ENCODE results near the gene RCOR2.
A peak's percentile ranks its signal among the peaks of the same experiment; 100 is the strongest.
"Not testable (repeated sequence)": the region's sequence is repeated elsewhere in the genome, so short reads cannot be mapped to it uniquely, and the experiment has no call there.

The RCOR2 gene

DNA sequence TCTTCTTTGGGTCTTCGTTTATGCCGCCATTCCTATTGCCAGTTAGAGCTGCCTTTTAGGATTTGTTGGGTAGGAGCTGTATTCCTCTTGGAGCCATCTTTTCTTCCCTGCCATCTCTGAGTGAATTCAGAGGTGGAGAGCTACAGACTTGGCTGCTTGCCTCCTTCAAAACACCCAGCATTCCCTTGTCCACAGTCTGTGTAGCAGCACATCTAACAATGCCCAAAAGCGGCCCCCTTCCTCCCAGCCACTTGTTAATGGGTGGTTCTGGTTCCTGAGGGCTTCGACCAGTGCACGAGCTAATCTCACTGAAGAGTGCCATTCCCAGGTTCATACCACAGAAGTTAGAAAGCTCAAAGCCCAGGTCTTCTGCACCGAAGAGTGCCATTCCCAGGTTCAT is 40.3 kb downstream of the RCOR2 start:
- no peak for DNase-seq

DNA sequence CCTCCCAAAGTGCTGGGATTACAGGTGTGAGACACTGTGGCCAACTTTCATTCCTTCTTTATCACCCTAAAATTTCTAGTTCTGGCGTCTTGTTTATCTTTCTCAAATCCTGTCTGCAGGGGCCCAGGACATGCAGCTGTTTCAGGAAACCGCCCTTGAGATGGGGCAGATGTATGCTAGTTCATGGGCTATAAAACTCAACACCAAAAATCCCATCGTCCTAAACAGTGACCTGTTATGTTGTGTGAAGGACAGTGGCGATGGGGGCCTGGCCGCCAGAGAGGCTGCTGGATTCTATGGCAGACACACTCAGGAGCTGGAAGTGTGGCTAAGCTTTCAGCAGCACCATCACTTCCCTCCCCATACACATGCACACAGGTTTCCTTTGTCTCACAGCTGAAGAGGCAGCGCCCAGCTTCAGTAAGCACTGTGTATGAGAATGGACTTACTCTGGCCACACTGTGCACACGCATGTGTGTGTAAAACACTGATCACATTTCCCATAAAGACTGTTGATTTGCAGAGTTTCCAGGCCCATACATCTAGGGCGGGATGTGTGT is 41.4 kb downstream of the RCOR2 start:
- DNase-seq: no peak

DNA sequence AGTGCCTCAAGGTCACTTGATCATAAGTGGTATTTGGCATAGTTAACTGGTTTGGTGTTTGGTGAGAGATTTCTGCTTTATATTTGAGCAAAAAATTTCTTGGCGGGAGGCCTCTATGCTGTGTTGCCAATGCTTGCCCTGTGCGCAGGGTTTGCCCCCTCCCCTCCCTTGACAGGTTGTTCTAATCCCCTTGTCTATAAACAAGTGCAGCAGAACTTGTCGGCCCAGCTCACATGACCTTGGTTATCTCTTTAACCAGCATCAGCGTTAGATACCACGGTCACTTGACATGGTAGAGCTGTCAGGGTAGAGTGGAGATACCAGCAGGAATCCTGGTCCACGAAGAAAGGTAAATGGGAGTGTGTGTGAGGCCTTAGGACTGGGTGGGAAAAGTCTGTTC is 42.5 kb downstream of the RCOR2 start:
- no peak for DNase-seq

DNA sequence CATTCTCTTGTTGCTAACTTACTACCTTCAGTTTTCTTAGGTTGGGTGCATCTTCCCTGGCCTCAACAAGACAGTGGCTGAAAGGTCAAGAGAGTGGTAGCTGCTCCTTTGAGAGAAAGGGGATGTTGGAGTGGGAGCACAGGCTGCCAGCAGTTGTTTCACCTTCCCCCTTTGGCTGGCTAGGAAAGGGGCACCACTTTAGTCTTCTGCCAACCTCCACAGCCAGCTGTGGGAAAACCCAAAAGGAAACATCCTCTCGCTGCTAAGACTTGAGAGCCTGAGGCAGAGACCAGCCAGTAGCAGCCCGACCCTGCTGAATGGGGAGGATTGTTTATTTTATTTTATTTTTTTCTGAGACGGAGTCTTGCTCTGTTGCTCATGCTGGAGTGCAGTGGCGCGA is 43.7 kb downstream of the RCOR2 start:
- no peak for DNase-seq

DNA sequence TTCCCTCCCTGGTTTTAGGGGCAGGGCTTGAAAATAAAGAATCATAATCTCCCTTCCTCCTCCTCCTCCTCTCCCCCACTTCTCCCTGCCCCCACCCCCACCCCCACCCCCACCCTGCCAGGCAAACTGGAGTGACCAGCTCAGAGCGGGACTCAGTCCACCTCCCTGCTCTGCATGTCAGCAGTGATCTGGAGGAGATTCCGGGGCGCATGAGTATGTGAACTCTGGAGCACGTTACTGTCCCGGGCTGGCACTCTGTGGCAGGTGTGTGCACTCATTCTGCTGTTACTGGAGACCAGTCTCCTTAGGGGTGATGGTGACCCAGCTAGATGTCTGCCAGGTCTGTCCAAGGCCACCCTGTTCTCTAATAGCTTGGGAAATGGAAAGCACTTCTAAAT is 44.2 kb downstream of the RCOR2 start:
- DNase-seq: no peak

DNA sequence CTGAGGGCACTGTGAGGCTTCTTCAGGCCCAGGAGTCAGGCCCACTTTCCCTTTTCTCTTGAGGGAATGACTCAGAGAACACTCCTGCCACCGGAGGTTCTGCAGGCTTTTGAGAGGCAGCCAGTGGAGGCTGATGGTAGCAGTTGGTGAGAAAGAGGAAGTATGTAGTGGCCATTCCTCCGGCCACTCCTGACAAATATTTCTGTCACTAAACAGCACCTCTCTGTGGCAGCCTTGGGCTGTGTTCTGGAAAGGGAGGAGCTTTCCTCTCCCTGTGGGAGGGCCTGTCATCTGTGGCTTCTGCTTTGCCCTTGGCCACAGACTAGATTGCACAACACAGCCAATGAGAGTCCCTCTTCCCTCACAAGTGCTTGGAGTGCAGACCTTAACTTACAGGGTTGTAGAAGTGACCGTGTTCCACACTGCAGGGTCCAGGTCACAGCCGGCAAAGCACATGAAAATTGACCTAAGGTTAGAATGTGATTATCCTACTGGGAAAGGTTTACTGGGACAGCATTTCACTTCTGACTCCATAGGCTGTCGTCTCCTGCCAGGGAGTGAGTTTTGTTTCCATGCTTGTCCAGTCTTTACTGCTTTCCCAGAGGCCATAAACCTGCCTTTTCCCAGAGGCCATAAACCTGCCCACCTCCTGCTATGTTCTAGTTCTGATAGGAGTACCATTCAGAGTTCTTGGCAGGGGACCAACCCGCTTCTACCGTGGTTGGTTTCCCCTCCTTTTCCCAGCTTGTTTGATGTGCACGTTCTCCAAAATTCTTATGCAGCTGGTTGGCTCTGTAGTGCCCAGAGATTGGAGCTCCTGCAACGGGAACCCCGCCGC is 44.8 kb downstream of the RCOR2 start:
- DNase-seq: peak in 1 of 2 experiments; percentile 43

DNA sequence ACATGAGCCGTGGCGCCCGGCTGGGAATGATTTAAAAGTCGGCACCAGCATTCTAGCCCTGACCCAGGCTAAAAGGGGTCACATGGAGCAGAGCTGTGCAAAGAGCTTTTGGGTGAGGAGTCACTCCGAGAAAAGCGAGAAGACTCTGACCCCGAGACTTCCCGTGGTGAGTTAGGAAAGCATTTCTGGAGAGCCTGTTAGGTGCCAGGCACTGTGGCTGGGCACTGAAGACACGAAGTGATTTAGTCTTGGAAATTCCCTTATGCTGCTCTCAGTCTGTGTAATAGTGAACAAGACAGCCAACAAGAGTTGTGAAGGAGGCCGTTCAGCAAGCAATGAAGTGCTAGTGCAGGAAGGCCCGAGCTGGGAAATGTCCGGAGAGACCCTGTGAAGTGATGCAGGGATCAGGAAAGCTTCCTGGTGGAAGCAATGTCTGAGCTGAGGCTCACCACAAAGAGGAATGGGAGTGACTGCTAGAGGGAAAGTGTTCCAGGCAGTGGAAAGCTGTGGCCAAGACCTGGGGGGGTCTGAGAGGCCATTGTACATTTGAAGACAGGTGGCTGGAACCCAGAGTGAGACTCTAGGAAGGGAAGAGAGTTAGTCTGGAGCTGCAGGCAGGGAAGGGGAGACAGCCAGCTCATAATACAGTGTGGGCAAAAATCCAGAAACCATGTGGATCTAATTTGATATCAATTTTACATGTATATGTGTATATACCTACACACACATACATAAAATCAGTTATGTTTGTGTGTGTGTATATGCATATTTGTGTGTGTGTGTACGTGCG is 46.4 kb downstream of the RCOR2 start:
- no peak for DNase-seq

DNA sequence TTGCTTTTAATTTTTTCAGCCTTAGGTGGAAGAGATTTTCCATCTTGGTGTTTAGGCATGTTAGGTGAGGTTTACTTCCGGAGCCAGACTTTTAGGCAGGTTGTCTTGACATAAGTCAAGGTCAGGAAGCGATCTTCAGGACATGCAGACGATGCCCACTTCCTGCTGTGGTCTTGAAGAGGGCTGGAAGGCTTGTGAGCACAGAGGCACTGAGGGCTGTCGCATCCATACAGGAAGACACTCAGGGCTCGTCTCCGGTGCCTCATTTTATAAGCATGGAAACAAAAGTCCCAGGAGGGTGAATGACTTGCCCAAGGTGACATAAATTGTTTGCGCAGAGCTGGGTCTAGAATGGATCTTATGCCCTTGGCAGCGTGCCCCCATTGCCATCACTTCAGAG is 47.3 kb downstream of the RCOR2 start:
- no peak for DNase-seq

DNA sequence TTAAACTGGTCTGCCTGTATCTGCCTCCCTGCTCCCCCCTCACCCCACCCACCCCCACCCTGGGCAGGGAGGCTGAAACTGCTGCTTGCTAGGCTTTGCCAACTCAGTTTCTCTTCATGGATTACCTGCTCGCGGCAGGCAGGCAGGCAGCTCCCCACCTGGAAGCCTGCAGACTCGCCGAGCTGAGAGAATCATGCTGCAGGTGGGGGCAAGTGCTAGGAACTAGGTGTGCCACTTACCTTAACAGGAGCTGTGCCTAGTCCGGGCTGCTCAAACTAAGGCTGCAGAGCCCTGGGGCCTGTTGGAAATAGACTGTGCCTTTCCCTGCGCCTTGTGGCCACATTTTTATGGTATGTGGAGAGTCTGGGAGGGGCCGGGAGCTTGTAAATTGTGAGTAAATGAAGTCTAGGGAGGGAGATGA is 47.8 kb downstream of the RCOR2 start:
- no peak for DNase-seq

DNA sequence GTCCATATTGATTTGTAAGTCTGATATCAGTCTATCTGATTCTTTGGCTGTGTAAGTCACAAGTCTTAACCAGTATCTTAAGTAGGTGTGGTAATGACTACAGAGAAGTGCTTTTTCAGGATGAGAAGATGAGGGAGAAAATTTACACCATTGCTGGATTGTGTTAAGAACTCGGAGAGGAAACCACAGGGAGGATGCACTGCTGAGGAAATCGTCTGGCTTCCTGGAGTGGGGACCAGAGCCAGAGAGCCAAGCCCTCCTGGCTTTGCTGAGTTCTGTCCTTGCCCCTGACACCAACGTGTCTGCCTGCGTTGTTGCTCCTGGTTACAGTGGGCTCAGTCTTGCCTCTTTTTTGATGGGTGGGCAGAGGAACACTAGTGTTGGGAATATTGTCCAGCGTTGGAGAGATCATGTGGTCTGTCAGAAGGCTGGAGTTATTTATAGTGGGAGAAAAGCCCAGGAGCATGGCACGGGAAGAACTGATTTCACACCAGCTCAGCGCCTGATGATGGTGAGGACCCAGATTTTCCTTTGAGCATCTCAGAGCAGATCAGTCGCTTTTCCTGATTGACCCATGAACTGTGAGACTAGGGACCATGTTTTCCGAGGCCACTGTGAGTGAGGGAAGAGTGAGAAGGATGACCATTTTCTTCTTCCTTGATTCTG is 48.4 kb downstream of the RCOR2 start:
- no peak for DNase-seq

DNA sequence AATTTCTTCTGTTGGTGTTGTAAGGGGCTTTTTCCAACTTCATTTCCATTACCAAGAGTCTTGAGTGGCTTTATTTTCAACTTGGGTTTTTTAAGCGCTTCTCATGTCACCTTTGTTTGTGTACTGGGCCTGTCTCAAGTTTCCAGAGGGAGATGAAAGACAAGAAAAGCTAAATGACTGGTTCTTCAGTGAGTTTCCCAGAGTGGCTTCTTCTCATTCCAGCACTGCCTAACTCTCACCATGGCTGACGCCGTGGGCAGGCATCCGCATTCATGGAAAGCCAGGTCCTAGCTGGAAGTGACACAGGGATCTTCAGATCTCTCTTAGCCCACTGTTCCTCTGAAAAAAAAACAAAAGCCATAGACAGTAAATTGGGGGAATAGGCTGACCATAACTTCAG is 49.5 kb downstream of the RCOR2 start:
- DNase-seq: no peak

DNA sequence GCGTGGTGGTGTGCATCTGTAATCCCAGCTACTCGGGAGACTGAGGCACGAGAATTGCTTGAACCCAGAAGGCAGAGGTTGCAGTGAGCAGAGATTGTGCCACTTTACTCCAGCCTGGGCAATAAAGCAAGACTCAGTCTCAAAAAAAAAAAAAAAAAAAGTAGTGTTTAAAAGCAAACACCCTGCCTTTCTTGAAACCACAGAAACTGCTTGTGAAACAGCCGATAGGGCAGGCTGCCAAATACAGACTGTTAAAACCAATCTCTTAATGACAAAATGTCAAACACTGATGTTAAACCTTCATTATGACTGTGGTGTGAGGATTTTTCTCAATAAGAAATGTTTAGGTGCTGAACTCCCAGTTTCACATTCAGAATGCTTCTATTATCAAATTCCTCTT is 50.8 kb downstream of the RCOR2 start:
- DNase-seq: peak in 1 of 2 experiments; percentile 54

DNA sequence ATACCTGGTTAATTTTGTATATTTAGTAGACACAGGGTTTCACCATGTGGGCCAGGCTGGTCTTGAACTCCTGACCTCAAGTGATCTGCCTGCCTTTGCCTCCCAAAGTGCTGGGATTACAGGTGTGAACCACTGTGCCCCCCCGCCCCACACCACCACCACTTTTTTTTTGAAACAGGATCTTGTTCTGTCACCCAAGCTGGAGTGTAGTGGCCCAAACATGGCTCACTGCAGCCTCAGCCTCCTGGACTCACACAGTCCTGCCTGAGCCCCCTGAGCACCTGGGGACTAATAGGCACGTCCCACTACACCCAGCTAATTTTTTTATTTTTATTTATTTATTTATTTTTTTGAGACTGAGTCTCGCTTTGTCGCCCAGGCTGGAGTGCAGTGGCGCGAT is 53.3 kb downstream of the RCOR2 start:
- DNase-seq: not testable (repeated sequence)

DNA sequence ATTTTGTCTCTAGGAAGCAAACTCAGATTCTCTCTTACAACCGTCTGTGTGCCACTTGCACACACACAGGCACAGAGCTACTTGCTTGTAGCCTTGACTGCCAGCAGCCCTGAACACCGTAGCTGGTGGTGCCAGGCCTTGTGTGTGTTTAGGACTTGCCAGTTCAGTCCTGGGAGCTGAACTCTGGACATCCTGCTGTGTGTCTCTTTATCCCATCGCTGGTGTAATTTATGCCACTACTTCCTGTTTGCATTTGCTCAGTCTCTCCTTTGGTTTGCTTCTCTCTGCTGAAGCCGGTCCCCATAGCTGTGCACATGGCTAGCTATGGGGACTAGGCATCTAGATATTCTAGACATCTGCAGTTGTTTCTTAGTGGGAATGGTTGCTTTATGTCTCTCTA is 54.0 kb downstream of the RCOR2 start:
- peak; percentile 67 to 91 for DNase-seq

Measured in NCI-H2081 (cell line).